Measurements from ENCODE around the gene RAD9A.
"Not testable (repeated sequence)": the region's sequence is repeated elsewhere in the genome, so short reads cannot be mapped to it uniquely, and the experiment has no call there.

RAD9A gene

DNA sequence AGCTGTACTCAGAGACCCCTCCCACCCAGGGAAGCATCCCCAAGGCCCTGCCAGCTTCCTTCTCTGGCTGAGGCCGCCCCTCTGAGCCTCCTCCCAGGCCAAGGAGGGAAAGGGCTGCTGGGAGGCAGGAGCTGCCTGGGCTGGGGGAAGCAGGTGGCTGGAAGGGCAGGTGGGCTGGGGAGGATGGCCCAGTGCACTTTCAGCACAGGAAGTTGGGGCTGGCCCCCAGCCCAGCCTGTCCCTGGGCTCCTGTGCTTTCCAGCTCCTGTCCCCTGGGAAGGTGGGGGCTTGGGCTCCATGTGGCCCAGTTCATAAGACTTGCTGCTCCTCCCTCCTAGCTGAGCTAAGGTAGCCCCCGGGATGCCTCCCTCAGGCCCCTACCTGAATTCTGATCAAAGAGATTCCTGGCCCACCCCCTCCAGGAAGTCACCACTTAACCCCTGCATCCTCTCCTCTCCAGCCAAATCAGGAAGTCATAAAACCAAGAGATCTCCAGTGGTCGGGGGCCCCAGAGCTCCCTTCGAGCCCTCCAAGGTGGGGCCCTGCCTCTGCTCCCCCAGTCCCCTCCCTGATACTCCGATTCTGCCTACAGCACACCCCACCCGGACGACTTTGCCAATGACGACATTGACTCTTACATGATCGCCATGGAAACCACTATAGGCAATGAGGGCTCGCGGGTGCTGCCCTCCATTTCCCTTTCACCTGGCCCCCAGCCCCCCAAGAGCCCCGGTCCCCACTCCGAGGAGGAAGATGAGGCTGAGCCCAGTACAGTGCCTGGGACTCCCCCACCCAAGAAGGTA lies 5.0 kb downstream of the RAD9A start:
- Histone ChIP-seq H3K9me3 (ENCODE audit: control insufficient read depth, low read length) (no peaks in the 10 kb centered on the region), H3K4me3 (ENCODE audit: low read length) (no peak overlapping the region), H3K4me1 (ENCODE audit: control insufficient read depth, insufficient read depth, low read length) (peaks cover 16% of the 10 kb centered on the region), H3K9ac (ENCODE audit: low read length) (no peak overlapping the region), H3K36me3 (ENCODE audit: control insufficient read depth, insufficient read depth, low read length) (peaks cover 11% of the 10 kb centered on the region), H3K27me3 (ENCODE audit: control insufficient read depth, insufficient read depth, low read length) (no peaks in the 10 kb centered on the region)

- H3K9me3 ChIP-seq (ENCODE audit: control insufficient read depth, low read length), result no peaks in the 10 kb centered on the region
- H3K4me3 ChIP-seq (ENCODE audit: low read length), result no peak overlapping the region
- H3K4me1 ChIP-seq (ENCODE audit: control insufficient read depth, insufficient read depth, low read length), result peaks cover 19% of the 10 kb centered on the region
- no peaks in the 10 kb centered on the region for H3K27me3 ChIP-seq (ENCODE audit: control insufficient read depth, insufficient read depth, low read length)
- peaks cover 11% of the 10 kb centered on the region for H3K36me3 ChIP-seq (ENCODE audit: control insufficient read depth, insufficient read depth, low read length)
- no peak overlapping the region for H3K9ac ChIP-seq (ENCODE audit: low read length)
Observed at GRCh38 chr11:67397536-67397935, 5.8 kb downstream of the RAD9A start.

DNA sequence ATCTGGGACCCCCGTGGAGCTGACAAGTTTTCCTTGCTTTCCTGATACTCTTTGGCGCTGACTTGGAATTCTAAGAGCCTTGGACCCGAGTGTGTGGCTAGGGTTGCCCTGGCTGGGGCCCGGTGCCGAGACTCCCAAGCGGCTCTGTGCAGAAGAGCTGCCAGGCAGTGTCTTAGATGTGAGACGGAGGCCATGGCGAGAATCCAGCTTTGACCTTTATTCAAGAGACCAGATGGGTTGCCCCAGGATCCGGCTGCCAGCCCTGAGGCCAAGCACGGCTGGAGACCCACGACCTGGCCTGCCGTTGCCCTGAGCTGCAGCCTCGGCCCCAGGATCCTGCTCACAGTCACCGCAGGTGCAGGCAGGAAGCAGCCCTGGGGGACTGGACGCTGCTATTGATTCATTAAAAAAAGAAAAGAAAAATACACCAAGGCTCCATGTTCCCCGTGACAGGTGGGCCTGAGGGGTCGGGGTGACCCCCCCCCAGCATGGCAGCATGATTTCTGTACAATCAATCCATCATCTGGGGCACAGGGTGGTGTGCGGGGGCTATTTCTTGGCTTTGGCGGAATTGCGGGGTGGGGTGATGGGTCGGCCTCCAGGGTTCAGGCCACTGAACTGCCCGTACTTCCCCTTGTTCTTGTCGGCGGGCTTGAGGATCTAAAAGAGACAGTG lies 6.3 kb downstream of the RAD9A start:
- no peak overlapping the region for H3K9ac ChIP-seq (ENCODE audit: low read length)
- H3K4me3 ChIP-seq (ENCODE audit: low read length), result no peak overlapping the region
- H3K36me3 ChIP-seq (ENCODE audit: control insufficient read depth, insufficient read depth, low read length), result peaks cover 11% of the 10 kb centered on the region
- H3K27me3 ChIP-seq (ENCODE audit: control insufficient read depth, insufficient read depth, low read length), result no peaks in the 10 kb centered on the region
- peaks cover 16% of the 10 kb centered on the region for H3K4me1 ChIP-seq (ENCODE audit: control insufficient read depth, insufficient read depth, low read length)
- no peaks in the 10 kb centered on the region for H3K9me3 ChIP-seq (ENCODE audit: control insufficient read depth, low read length)

DNA sequence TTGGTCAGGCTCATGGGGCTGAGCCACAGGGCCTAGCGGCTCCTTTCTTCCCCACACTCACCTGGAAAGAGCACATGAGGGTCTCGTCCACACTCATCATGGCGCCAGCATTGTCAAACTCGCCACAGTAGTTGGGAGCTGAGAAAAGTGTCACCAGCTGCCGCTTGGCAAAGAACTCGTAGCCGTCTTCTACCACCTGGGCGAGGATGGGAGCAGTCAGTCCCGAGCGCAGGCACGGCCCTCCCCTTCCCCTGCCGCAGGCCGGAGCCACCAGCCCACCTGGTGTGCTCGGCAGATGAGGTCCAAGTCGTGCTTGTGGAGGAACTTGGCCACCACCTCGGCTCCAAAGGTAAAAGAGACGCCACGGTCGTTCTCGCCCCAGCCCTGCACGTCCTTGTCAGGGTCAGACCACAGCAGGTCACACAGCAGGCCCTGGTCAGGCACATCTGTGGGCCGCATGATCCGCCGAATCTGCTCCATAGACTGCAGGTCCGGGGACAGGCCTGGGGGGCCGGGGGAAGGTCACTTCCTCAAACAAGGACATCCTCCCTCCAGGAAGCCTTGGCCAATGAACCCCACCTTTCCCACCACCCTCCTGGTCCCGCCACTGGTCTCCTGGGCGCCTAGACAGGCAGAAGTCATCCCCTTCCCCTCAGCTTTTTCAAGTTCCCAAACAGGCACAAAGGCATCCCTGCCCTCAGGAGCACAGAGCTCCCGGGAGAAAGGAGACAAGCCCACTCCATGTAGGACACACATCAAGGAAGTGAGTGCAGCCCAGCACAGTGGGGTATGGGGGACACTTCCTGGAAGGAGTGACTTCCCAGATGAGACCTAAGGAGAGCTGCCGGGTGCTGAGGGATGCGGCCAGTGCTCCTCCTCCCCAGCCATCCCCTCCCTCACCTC lies 7.1 kb downstream of the RAD9A start:
- Histone ChIP-seq H3K4me1 (ENCODE audit: control insufficient read depth, insufficient read depth, low read length) (peaks cover 16% of the 10 kb centered on the region), H3K9ac (ENCODE audit: low read length) (peak overlapping the region; percentile 22), H3K9me3 (ENCODE audit: control insufficient read depth, low read length) (no peaks in the 10 kb centered on the region), H3K36me3 (ENCODE audit: control insufficient read depth, insufficient read depth, low read length) (peaks cover 11% of the 10 kb centered on the region), H3K4me3 (ENCODE audit: low read length) (no peak overlapping the region), H3K27me3 (ENCODE audit: control insufficient read depth, insufficient read depth, low read length) (no peaks in the 10 kb centered on the region)

DNA sequence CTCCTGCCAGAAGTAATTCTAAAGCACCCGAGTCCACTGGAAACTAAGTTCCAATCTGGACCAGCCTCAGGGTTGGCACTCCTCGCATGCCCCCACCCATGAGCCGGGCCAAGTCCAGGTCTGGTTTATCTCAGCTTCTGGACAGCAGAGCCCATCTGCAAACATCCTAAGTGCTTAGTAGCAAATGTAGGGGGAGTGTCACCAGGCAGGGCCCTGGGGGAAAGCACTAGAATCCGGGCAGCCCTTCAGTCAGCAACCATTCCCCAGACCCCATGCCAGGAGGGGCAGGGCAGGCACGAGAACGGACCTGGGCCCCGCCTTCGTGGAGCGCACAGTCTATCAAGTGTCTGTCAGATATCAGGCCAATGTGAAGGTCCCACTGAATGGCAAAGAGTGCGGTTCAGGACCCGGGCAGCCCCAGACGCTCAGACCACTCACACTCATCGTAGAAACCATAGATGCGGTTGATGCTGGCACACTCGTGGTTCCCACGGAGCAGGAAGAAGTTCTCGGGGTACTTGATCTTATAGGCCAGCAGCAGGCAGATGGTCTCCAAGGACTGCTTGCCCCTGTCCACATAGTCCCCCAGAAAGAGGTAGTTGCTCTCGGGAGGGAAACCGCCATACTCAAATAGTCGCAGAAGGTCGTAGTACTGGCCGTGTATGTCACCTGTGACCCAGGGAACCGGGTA lies 8.6 kb downstream of the RAD9A start:
- H3K9me3 ChIP-seq (ENCODE audit: control insufficient read depth, low read length), result no peaks in the 10 kb centered on the region
- H3K4me3 ChIP-seq (ENCODE audit: low read length), result peak overlapping the region; percentile 82
- H3K27me3 ChIP-seq (ENCODE audit: control insufficient read depth, insufficient read depth, low read length), result no peaks in the 10 kb centered on the region
- peaks cover 16% of the 10 kb centered on the region for H3K4me1 ChIP-seq (ENCODE audit: control insufficient read depth, insufficient read depth, low read length)
- H3K9ac ChIP-seq (ENCODE audit: low read length), result peak overlapping the region; percentile 93
- peaks cover 11% of the 10 kb centered on the region for H3K36me3 ChIP-seq (ENCODE audit: control insufficient read depth, insufficient read depth, low read length)

- Histone ChIP-seq H3K4me3 (ENCODE audit: low read length) (peak overlapping the region; percentile 82), H3K9ac (ENCODE audit: low read length) (peak overlapping the region; percentile 93), H3K4me1 (ENCODE audit: control insufficient read depth, insufficient read depth, low read length) (peaks cover 16% of the 10 kb centered on the region), H3K27me3 (ENCODE audit: control insufficient read depth, insufficient read depth, low read length) (no peaks in the 10 kb centered on the region), H3K9me3 (ENCODE audit: control insufficient read depth, low read length) (no peaks in the 10 kb centered on the region), H3K36me3 (ENCODE audit: control insufficient read depth, insufficient read depth, low read length) (peaks cover 11% of the 10 kb centered on the region)
Observed at GRCh38 chr11:67400942-67401494, 9.2 kb downstream of the RAD9A start.

DNA sequence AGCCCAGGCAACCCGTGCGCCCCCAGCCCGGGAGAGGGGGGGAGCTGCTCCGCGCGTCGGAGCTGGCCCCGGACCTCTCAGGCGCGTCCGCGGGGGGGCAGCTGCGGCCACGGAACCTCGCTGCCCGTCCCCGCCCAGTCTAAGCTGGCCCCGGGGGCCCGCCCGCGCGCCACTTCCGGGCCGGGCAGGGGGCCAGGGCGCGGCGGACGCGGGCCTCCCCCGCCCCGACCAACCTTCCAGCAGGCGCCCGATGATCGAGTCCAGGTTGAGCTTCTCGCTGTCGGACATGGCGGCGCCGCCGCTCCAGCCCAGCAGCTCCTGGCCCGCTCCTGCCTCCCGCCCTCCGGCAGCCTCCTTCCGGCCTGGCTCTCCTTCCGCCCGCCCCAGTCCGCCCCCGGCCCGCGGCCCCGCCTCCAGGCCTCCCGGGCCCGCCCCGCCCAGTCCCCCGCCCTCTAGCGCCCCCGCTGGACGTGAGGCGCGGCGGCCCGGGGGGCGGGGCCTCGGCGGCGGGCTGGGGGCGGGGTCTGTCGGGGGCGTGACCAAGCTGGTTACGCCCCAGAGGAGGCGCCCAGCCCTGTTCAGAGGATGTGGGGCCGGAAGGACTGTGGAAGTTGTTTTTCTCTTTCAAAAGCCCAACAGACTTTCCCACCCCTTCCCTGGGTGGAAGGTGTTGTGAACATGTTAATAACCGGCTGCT lies 9.9 kb downstream of the RAD9A start, which contains the start of gene PPP1CA:
Gene PPP1CA, minus strand, starts transcription at position 364 of the 697 bp plus-strand sequence. Its CDS starts 76 bp downstream, at position 288.
- H3K4me1 ChIP-seq (ENCODE audit: control insufficient read depth, insufficient read depth, low read length), result peaks cover 16% of the 10 kb centered on the region

GRCh38 chr11:67402192-67402839 lies 10.5 kb downstream of the RAD9A start:
- Histone ChIP-seq H3K9ac (ENCODE audit: low read length) (peak overlapping the region; percentile 87), H3K4me3 (ENCODE audit: low read length) (peak overlapping the region; percentile 8), H3K36me3 (ENCODE audit: control insufficient read depth, insufficient read depth, low read length) (peaks cover 11% of the 10 kb centered on the region), H3K4me1 (ENCODE audit: control insufficient read depth, insufficient read depth, low read length) (peaks cover 16% of the 10 kb centered on the region)
- not testable (repeated sequence) for H3K27me3 ChIP-seq (ENCODE audit: control insufficient read depth, insufficient read depth, low read length); H3K9me3 ChIP-seq (ENCODE audit: control insufficient read depth, low read length)

More for the DNA sequence above, 9.9 kb downstream of the RAD9A start, which contains the start of gene PPP1CA:
- Histone ChIP-seq H3K9me3 (ENCODE audit: control insufficient read depth, low read length) (no peaks in the 10 kb centered on the region), H3K9ac (ENCODE audit: low read length) (peak within 1 kb of the TSS; percentile 93), H3K27me3 (ENCODE audit: control insufficient read depth, insufficient read depth, low read length) (peaks cover 3% of the 10 kb centered on the region), H3K36me3 (ENCODE audit: control insufficient read depth, insufficient read depth, low read length) (peaks cover 11% of the 10 kb centered on the region), H3K4me3 (ENCODE audit: low read length) (peak within 1 kb of the TSS; percentile 82)

DNA sequence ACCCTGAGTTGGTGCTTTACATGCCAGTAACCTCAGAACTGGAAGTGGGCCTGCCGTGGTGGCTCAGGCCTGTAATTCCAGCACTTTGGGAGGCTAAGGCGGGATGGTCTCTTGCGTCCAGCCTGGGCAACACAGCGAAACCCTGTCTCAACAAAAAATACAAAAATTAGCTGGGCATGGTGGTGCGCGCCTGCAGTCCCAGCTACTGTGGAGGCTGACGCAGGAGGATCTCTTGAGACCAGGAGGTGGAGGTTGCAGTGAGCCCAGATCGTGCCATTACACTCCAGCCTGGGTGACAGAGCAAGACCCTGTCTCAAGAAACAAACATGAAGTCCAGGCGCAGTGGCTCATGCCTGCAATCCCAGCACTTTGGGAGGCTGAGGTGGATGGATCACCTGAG lies 11.3 kb downstream of the RAD9A start:
- H3K9me3 ChIP-seq (ENCODE audit: control insufficient read depth, low read length); H3K36me3 ChIP-seq (ENCODE audit: control insufficient read depth, insufficient read depth, low read length); H3K27me3 ChIP-seq (ENCODE audit: control insufficient read depth, insufficient read depth, low read length); H3K4me3 ChIP-seq (ENCODE audit: low read length); H3K9ac ChIP-seq (ENCODE audit: low read length): not testable (repeated sequence)
- peaks cover 16% of the 10 kb centered on the region for H3K4me1 ChIP-seq (ENCODE audit: control insufficient read depth, insufficient read depth, low read length)

- Histone ChIP-seq H3K4me1 (ENCODE audit: control insufficient read depth, insufficient read depth, low read length) (peaks cover 18% of the 10 kb centered on the region), H3K9ac (ENCODE audit: low read length) (no peak overlapping the region), H3K9me3 (ENCODE audit: control insufficient read depth, low read length) (no peaks in the 10 kb centered on the region), H3K36me3 (ENCODE audit: control insufficient read depth, insufficient read depth, low read length) (no peaks in the 10 kb centered on the region), H3K27me3 (ENCODE audit: control insufficient read depth, insufficient read depth, low read length) (peaks cover 3% of the 10 kb centered on the region), H3K4me3 (ENCODE audit: low read length) (no peak overlapping the region)
Observed at GRCh38 chr11:67404515-67405195, 12.9 kb downstream of the RAD9A start.
